ENCODE results near the gene POC1A.

Gene POC1A

GRCh38 chr3:52159503-52159902 lies 5.3 kb upstream of the POC1A start:
- ChIA-PET CTCF (interaction anchor here (0.6 to 0.7 kb wide), 2 partner anchors 185 to 186 kb away, joined by 3 to 5 read pairs; partner anchors contain the start of gene ABHD14A), POLR2A (interaction anchor here (2.1 kb wide), 1 partner anchor 11 kb away, joined by 4 read pairs; no protein-coding TSS in a partner anchor)
- Histone ChIP-seq H3K9me3 (ENCODE audit: control insufficient read depth, insufficient read depth, low read depth, low read length) (no peaks in the 10 kb centered on the region), H3K36me3 (ENCODE audit: control insufficient read depth in 2 of 2, insufficient read depth in 1 of 2, low read length in 2 of 2) (no peaks in the 10 kb centered on the region), H3K27ac (ENCODE audit: extremely low read depth, low read depth, low read length) (no peak overlapping the region), H3K4me3 (ENCODE audit: low read depth, low read length) (no peak overlapping the region), H3K4me1 (ENCODE audit: control insufficient read depth, insufficient read depth, low read length) (no peaks in the 10 kb centered on the region)
- no peak for TF ChIP-seq HOXA7 (CRISPR knock-in tag; IDR thresholded peaks at IDR 0.05; ENCODE audit: borderline replicate concordance)
- no peak for TF ChIP-seq MYNN (tag by site-specific recombination; IDR thresholded peaks at IDR 0.05; ENCODE audit: borderline replicate concordance)
- no peak for TF ChIP-seq MEIS1 (CRISPR knock-in tag; IDR thresholded peaks at IDR 0.05; ENCODE audit: borderline replicate concordance)
- TF ChIP-seq, protein P1, sequence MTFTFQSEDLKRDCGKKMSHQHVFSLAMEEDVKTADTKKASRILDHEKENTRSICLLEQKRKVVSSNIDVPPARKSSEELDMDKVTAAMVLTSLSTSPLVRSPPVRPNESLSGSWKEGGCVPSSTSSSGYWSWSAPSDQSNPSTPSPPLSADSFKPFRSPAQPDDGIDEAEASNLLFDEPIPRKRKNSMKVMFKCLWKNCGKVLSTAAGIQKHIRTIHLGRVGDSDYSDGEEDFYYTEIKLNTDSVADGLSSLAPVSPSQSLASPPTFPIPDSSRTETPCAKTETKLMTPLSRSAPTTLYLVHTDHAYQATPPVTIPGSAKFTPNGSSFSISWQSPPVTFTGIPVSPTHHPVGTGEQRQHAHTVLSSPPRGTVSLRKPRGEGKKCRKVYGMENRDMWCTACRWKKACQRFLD (tag by site-specific recombination; IDR thresholded peaks at IDR 0.05), result no peak
- TF ChIP-seq ZNF146 (tag by site-specific recombination; IDR thresholded peaks at IDR 0.05), result no peak
- TF ChIP-seq ZNF292 (tag by site-specific recombination; IDR thresholded peaks at IDR 0.05; ENCODE audit: borderline replicate concordance, low read depth), result no peak
- peak; percentile 95 for TF ChIP-seq PRDM1 (tag by site-specific recombination; IDR thresholded peaks at IDR 0.05)
- TF ChIP-seq ZNF580 (tag by site-specific recombination; IDR thresholded peaks at IDR 0.05), result no peak
- TF ChIP-seq, protein P2, sequence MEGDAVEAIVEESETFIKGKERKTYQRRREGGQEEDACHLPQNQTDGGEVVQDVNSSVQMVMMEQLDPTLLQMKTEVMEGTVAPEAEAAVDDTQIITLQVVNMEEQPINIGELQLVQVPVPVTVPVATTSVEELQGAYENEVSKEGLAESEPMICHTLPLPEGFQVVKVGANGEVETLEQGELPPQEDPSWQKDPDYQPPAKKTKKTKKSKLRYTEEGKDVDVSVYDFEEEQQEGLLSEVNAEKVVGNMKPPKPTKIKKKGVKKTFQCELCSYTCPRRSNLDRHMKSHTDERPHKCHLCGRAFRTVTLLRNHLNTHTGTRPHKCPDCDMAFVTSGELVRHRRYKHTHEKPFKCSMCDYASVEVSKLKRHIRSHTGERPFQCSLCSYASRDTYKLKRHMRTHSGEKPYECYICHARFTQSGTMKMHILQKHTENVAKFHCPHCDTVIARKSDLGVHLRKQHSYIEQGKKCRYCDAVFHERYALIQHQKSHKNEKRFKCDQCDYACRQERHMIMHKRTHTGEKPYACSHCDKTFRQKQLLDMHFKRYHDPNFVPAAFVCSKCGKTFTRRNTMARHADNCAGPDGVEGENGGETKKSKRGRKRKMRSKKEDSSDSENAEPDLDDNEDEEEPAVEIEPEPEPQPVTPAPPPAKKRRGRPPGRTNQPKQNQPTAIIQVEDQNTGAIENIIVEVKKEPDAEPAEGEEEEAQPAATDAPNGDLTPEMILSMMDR (tag by site-specific recombination; IDR thresholded peaks at IDR 0.05), result no peak
- no peak for TF ChIP-seq INSM2 (tag by site-specific recombination; IDR thresholded peaks at IDR 0.05)
- no peak for TF ChIP-seq ZNF280C (tag by site-specific recombination; IDR thresholded peaks at IDR 0.05)
- TF ChIP-seq ZNF585B (tag by site-specific recombination; IDR thresholded peaks at IDR 0.05), result no peak
- no peak for TF ChIP-seq ZXDB (tag by site-specific recombination; IDR thresholded peaks at IDR 0.05)
- no peak for TF ChIP-seq BCL11A (tag by site-specific recombination; IDR thresholded peaks at IDR 0.05; ENCODE audit: low read depth)
- TF ChIP-seq ZNF366 (tag by site-specific recombination; conservative IDR thresholded peaks at IDR 0.05), result peak; percentile 78
- TF ChIP-seq FEZF1 (tag by site-specific recombination; IDR thresholded peaks at IDR 0.05), result no peak

DNA sequence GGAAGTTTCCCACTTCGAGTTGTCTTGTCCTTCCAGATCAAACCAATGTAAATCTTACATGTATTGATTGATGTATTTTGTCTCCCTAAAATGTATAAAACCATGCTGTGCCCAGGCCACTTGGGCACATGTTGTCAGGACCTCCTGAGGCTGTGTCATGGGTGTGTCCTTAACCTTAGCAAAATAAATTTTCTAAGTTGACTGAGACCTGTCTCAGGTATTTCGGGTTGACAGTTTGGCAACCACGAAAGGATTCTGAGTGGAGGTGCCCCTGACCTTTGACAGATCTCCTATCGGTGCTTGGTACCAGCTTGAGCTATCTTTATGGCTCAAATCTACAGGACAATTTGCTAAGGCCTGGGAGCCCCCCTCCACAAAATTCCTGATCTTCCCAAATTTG lies 1.7 kb upstream of the POC1A start:
- no peaks in the 10 kb centered on the region for H3K4me1 ChIP-seq (ENCODE audit: control insufficient read depth, insufficient read depth, low read length)
- POLR2A ChIA-PET, result no interaction called here
- H3K4me3 ChIP-seq (ENCODE audit: low read depth, low read length), result no peak overlapping the region
- H3K36me3 ChIP-seq (ENCODE audit: control insufficient read depth in 2 of 2, insufficient read depth in 1 of 2, low read length in 2 of 2), result peaks cover 0 to under 1% of the 10 kb centered on the region in 2 experiments; a peak in 1 of 3 replicates
- H3K27ac ChIP-seq (ENCODE audit: extremely low read depth, low read depth, low read length), result no peak overlapping the region
- CTCF ChIA-PET, result interaction anchor here (0.6 kb wide), 1 partner anchor 42 kb away, joined by 3 read pairs; the partner anchor contains the start of gene ALAS1
- no peaks in the 10 kb centered on the region for H3K9me3 ChIP-seq (ENCODE audit: control insufficient read depth, insufficient read depth, low read depth, low read length)
- TF ChIP-seq ZNF660 (tag by site-specific recombination; IDR thresholded peaks at IDR 0.05) (no peak), GLIS2 (tag by site-specific recombination; IDR thresholded peaks at IDR 0.05) (no peak), ZNF600 (tag by site-specific recombination; IDR thresholded peaks at IDR 0.05) (no peak), KLF16 (tag by site-specific recombination; IDR thresholded peaks at IDR 0.05) (no peak), ZSCAN30 (tag by site-specific recombination; IDR thresholded peaks at IDR 0.05) (no peak), SP3 (tag by site-specific recombination; IDR thresholded peaks at IDR 0.05) (no peak), REPIN1 (tag by site-specific recombination; IDR thresholded peaks at IDR 0.05; ENCODE audit: low read depth) (no peak), ZNF266 (tag by site-specific recombination; IDR thresholded peaks at IDR 0.05; ENCODE audit: low read depth) (no peak), ZNF184 (tag by site-specific recombination; IDR thresholded peaks at IDR 0.05) (no peak), ZNF585B (tag by site-specific recombination; IDR thresholded peaks at IDR 0.05) (no peak), ZSCAN18 (tag by site-specific recombination; IDR thresholded peaks at IDR 0.05) (no peak), ZNF629 (tag by site-specific recombination; IDR thresholded peaks at IDR 0.05) (no peak), TCF7L2 (IDR thresholded peaks at IDR 0.05; ENCODE audit: borderline replicate concordance, low read depth, low read length) (no peak), ZNF529 (tag by site-specific recombination; IDR thresholded peaks at IDR 0.05; ENCODE audit: insufficient replicate concordance) (no peak)

Data from HEK293 (cell line).